Measurements from ENCODE around the gene SNX24. TPM values are rescaled to one million over a fixed set of nuclear protein-coding genes. Genes with fewer than 3 reads are reported as not detected.

The SNX24 gene
- total RNA-seq, 1 experiment from 2014 or later = 13.9 TPM

- Mint-ChIP-seq H3K27ac (no peak overlapping the region), H3K4me1 (peaks cover 29 to 31% of the 10 kb centered on the region in 2 experiments), H3K9me3 (no peaks in the 10 kb centered on the region; a peak in 1 of 5 replicates), H3K27me3 (ENCODE audit: low read depth) (peaks cover 13% of the 10 kb centered on the region), H3K36me3 (ENCODE audit: insufficient read depth in 1 of 3, low read depth in 3 of 3) (peaks cover 0 to 4% (median 0%) of the 10 kb centered on the region in 3 experiments; a peak in 1 of 7 replicates), H3K4me3 (no peak overlapping the region)
- no peak overlapping the region for H4K5ac ChIP-seq (ENCODE audit: insufficient read length, low read depth, low read length)
- no peak overlapping the region for H3K27ac ChIP-seq (ENCODE audit: insufficient read length, low read depth, low read length)
- no peak overlapping the region for H2AFZ ChIP-seq (ENCODE audit: low read length)
- H4K91ac ChIP-seq (ENCODE audit: insufficient read length, low read depth, low read length) = no peak overlapping the region
- H2BK15ac ChIP-seq (ENCODE audit: low read depth, low read length) = no peak overlapping the region
- H3K4me2 ChIP-seq (ENCODE audit: insufficient read depth, insufficient read length, low read length) = no peak overlapping the region
- no peak overlapping the region for H2BK12ac ChIP-seq (ENCODE audit: insufficient read length, low read depth, low read length)
- H3K79me2 ChIP-seq (ENCODE audit: insufficient read depth, low read length) = no peaks in the 10 kb centered on the region
- H3K23ac ChIP-seq (ENCODE audit: insufficient read length, low read depth, low read length) = no peak overlapping the region
- no peak overlapping the region for H3K18ac ChIP-seq (ENCODE audit: insufficient read length, low read depth, low read length)
- no CpG with 5 or more reads among the region's 2 CpGs for WGBS (ENCODE audit: extremely low coverage, insufficient read length, low lambda C conversion rate)
- no peak overlapping the region for H3K56ac ChIP-seq (ENCODE audit: insufficient read length, low read depth, low read length)
- H2BK20ac ChIP-seq (ENCODE audit: low read depth, low read length, poor library complexity, severe bottlenecking) = no peak overlapping the region
- no peak for DNase-seq
- H2BK120ac ChIP-seq (ENCODE audit: low read depth, low read length, poor library complexity, severe bottlenecking) = no peak overlapping the region
- H3K27me3 ChIP-seq (ENCODE audit: insufficient read depth, low read length) = no peaks in the 10 kb centered on the region
- H3K4me1 ChIP-seq (ENCODE audit: insufficient read depth, low read length) = peaks cover 7% of the 10 kb centered on the region
- H3K9ac ChIP-seq (ENCODE audit: extremely low read depth, insufficient read length, low read length) = no peak overlapping the region
- TF ChIP-seq CTCF (conservative IDR thresholded peaks at IDR 0.05) = no peak
- H2AK5ac ChIP-seq (ENCODE audit: insufficient read length, low read length) = no peak overlapping the region
- no peak overlapping the region for H3K4ac ChIP-seq (ENCODE audit: low read depth, low read length)
- H3T11ph ChIP-seq (ENCODE audit: low read length) = no peak overlapping the region
- H3K79me1 ChIP-seq (ENCODE audit: insufficient read depth, low read depth, low read length, poor library complexity, severe bottlenecking) = no peaks in the 10 kb centered on the region
- no peak overlapping the region for H3K14ac ChIP-seq (ENCODE audit: insufficient read depth, low read length)
- no peaks in the 10 kb centered on the region for H4K20me1 ChIP-seq (ENCODE audit: control insufficient read depth, insufficient read depth, insufficient read length)
- no peaks in the 10 kb centered on the region for H3K9me3 ChIP-seq (ENCODE audit: control insufficient read depth, low read depth, low read length)
- H2BK5ac ChIP-seq (ENCODE audit: insufficient read length, low read length) = no peak overlapping the region
- H3K23me2 ChIP-seq (ENCODE audit: insufficient read length, low read depth, low read length, poor library complexity, severe bottlenecking) = peaks cover 10% of the 10 kb centered on the region
- H4K8ac ChIP-seq (replicated peaks; ENCODE audit: insufficient read length, low read depth, low read length) = no peak overlapping the region
These were observed 2.3 kb downstream of the SNX24 start for GRCh38 chr5:122847687-122848081.
